HG02840 (cell line): ENCODE measurements around the gene RRAGA.
"Not testable (repeated sequence)": the region's sequence is repeated elsewhere in the genome, so short reads cannot be mapped to it uniquely, and the experiment has no call there.

Source experiments
- ATAC-seq: cut with Tn5 transposase; IDR thresholded peaks from one replicate; pipeline ENCODE4 v1.9.1; 2021; ENCODE audit warnings: mild to moderate bottlenecking, moderate library complexity, moderate number of reproducible peaks; ENCODE audit not compliant: unreplicated experiment, low FRiP score

Gene RRAGA

DNA sequence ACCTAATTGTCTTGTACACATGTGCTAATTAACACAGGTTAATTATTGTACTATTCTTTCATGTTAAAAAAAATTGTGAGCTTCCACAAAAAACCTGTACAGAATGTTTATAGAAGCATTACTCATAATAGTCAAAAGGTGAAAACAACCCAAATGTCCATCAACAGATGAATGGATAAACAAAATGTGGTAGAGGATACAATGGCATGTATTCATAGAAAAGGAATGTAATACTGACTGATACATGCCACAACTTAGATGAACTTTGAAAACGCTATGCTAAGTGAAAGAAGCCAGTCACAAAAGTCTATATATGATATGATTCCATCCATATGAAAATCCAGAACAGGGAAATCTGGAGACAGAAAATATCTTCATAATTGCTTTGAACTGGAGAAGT lies 25.6 kb downstream of the RRAGA start:
- no peak for ATAC-seq

DNA sequence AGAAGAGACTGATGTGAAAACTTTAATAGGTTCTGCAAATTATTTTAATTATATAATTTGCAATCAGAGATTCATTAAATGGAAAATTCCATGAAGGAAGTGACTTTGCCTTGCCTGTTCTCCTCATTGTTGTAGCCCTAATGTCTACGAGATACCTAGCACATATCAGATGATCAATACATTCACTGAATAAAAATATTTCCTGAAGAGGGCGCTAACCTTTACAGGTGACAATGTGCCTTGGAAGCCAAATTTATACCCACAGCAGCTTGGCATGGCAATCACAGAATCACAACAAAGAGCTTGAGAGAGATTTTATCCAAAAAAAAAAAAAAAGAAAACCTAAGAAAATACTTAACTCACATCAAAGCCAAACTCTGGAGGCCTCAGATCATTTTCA lies 36.1 kb downstream of the RRAGA start:
- no peak for ATAC-seq

DNA sequence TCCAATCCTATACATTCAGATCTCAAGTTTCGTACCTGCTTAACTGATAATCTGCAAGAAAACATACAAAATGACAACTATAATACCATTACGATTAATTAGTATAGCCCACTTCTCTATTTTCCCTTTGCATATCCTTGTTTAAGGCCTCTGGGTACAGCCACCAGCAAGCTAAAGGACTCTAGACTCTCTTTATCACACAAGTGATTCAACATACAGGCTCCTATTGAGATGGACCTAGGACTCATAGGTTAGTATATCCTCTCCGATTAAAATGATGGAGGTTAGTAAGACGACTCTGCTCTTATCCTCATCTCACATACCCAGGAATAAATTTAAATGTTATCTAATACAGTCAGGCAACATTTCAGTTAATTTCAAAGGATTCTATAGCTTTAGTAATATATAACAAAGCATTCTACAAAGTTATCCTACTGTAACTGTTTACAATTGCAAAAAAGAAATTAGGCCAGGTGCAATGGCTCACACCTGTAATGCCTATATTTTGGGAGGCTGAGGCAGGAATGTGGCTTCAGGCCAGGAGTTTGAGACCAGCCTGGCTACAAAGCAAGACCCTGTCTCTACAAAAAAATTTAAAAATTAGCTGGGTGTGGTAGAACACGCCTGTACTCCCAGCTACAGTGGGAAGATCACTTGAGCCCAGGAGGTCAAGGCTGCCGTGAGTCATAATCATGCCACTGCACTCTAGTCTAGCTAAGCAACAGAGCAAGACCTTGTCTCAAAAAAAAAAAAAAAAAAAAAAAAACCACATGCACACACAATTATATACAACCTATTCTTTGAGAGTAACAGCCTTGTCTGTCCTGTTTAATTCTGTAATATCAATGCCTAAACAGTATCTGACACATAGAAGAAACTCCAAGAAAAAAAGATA lies 38.1 kb downstream of the RRAGA start:
- no peak for ATAC-seq

DNA sequence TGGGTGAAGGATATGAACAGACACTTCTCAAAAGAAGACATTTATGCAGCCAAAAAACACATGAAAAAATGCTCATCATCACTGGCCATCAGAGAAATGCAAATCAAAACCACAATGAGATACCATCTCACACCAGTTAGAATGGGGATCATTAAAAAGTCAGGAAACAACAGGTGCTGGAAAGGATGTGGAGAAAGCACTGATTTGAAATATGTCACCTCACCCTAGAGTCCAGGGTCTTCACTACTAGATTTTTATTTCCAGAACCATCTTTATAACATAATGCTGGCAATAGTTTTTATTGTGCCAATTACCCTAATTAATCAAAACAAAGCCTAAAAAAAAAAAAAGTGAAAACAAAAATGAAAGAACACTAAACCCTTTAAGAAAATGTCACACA lies 48.2 kb downstream of the RRAGA start:
- ATAC-seq = not testable (repeated sequence)
